ENCODE results near the gene SCGB1D2.
"Not testable (repeated sequence)": the region's sequence is repeated elsewhere in the genome, so short reads cannot be mapped to it uniquely, and the experiment has no call there.

SCGB1D2 gene

GRCh38 chr11:62242021-62242420, at the start of gene SCGB1D2:
TSS of gene SCGB1D2 (plus strand) at chr11:62242239. CDS start at chr11:62242308, 69 bp downstream.
- no peak for DNase-seq

- no peak for DNase-seq
Observed at GRCh38 chr11:62193952-62194351, 48.1 kb upstream of the SCGB1D2 start.

- not testable (repeated sequence) for DNase-seq
Observed at GRCh38 chr11:62195010-62195409, 47.0 kb upstream of the SCGB1D2 start.

- no peak for DNase-seq
Observed at GRCh38 chr11:62195945-62196344, 46.1 kb upstream of the SCGB1D2 start.

- DNase-seq = not testable (repeated sequence)
Observed at GRCh38 chr11:62197400-62197799, 44.6 kb upstream of the SCGB1D2 start.

- DNase-seq = no peak
Observed at GRCh38 chr11:62201376-62201775, 40.7 kb upstream of the SCGB1D2 start.

GRCh38 chr11:62202910-62203309, 39.1 kb upstream of the SCGB1D2 start:
- DNase-seq = no peak

- no peak for DNase-seq
Observed at GRCh38 chr11:62204430-62204829, 37.6 kb upstream of the SCGB1D2 start.

- no peak for DNase-seq
Observed at GRCh38 chr11:62205441-62205840, 36.6 kb upstream of the SCGB1D2 start.

GRCh38 chr11:62206276-62207066, 35.6 kb upstream of the SCGB1D2 start:
- DNase-seq = not testable (repeated sequence)

GRCh38 chr11:62208785-62209144, 33.3 kb upstream of the SCGB1D2 start:
- no peak for DNase-seq

- no peak for DNase-seq
Observed at GRCh38 chr11:62217191-62217748, 24.8 kb upstream of the SCGB1D2 start.

- DNase-seq = no peak
Observed at GRCh38 chr11:62221498-62221897, 20.5 kb upstream of the SCGB1D2 start.

- DNase-seq = no peak
Observed at GRCh38 chr11:62223095-62223494, 18.9 kb upstream of the SCGB1D2 start.

GRCh38 chr11:62233730-62234129, 8.3 kb upstream of the SCGB1D2 start:
- DNase-seq = no peak

GRCh38 chr11:62236187-62236586, 5.9 kb upstream of the SCGB1D2 start:
- no peak for DNase-seq

- no peak for DNase-seq
Observed at GRCh38 chr11:62237499-62237898, 4.5 kb upstream of the SCGB1D2 start.

GRCh38 chr11:62238151-62238550, 3.9 kb upstream of the SCGB1D2 start:
- DNase-seq = no peak

- no peak for DNase-seq
Observed at GRCh38 chr11:62241095-62241494, 944 bp upstream of the SCGB1D2 start.

GRCh38 chr11:62245271-62245753, 3.3 kb downstream of the SCGB1D2 start:
- no peak for DNase-seq

GRCh38 chr11:62251698-62252097, 9.7 kb downstream of the SCGB1D2 start:
- DNase-seq = no peak

GRCh38 chr11:62253999-62254542, 12.0 kb downstream of the SCGB1D2 start:
- DNase-seq = no peak

GRCh38 chr11:62256281-62256680, 14.2 kb downstream of the SCGB1D2 start:
- DNase-seq = no peak

GRCh38 chr11:62260261-62260953, 18.4 kb downstream of the SCGB1D2 start:
- DNase-seq = no peak

All from CD4-positive, alpha-beta T cell treated with Interleukin-4 for 1 hour (primary cell).